ENCODE data around the gene CCDC182.
A peak's percentile ranks its signal among the peaks of the same experiment; 100 is the strongest.

DNA sequence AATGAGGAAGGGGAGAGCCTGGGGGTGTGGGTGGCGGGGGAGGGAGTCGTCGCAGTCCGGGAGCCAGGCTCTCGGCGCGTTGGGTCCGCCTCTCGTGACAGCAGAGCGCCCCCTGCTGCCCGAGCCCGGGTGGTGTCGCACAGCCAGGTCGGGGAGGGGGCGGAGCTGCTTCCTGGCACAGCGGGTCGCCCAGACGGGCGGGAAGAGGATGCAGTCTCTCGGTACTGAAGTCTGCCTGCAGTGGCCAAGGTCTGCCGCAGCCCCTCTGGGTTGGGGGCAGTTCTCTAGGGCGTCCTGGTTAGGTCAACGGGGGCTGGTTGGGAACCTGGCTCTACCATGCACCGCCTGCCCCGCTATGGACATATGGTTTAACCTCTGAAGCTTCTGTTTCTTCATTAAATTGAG lies 38.2 kb upstream of the CCDC182 start:
- TF ChIP-seq EZH2 (IDR thresholded peaks at IDR 0.05; ENCODE audit: borderline replicate concordance, low read length) (no peak), CTCF (IDR thresholded peaks at IDR 0.05; ENCODE audit: low read length) (peak; percentile 93)
